HepG2 (cell line): ENCODE results near the gene RREB1. TPM values are rescaled to one million over a fixed set of nuclear protein-coding genes. Genes with fewer than 3 reads are reported as not detected.

ENCODE experiments used
- EEA1 ChIP-seq: sonication (generic); formaldehyde crosslinking; IDR thresholded peaks from 2 replicates; pipeline ENCODE4 v1.5.1; 2020; ENCODE audit warnings: mild to moderate bottlenecking, missing genetic modification reagents, borderline replicate concordance
- ELF3 ChIP-seq: IDR thresholded peaks from 2 replicates; pipeline ENCODE4 v1.6.1; 2016; ENCODE audit warnings: missing genetic modification reagents, missing compliant biosample characterization
- FOXC1 ChIP-seq: sonication (generic); formaldehyde crosslinking; IDR thresholded peaks from 2 replicates; pipeline ENCODE4 v1.8.0; 2022; ENCODE audit warnings: mild to moderate bottlenecking, missing genetic modification reagents, borderline replicate concordance
- GABPB1 ChIP-seq: IDR thresholded peaks from 2 replicates; pipeline ENCODE4 v1.6.1; 2016; ENCODE audit warnings: mild to moderate bottlenecking, missing genetic modification reagents, moderate library complexity, missing compliant biosample characterization
- HMG20B ChIP-seq: conservative IDR thresholded peaks from 2 replicates; pipeline ENCODE4 v1.6.1; 2016; ENCODE audit warnings: missing genetic modification reagents, missing compliant biosample characterization
- PRMT3 ChIP-seq: sonication (generic); formaldehyde crosslinking; IDR thresholded peaks from 2 replicates; pipeline ENCODE4 v1.8.1; 2022; ENCODE audit warnings: low read depth, mild to moderate bottlenecking, moderate library complexity, missing genetic modification reagents, borderline replicate concordance
- RARA ChIP-seq: IDR thresholded peaks from 2 replicates; pipeline ENCODE4 v1.6.1; 2016; ENCODE audit warnings: missing genetic modification reagents, missing compliant biosample characterization
- RXRA ChIP-seq: sonication (generic); formaldehyde crosslinking; IDR thresholded peaks from 2 replicates; pipeline ENCODE4 v1.5.1; 2020; ENCODE audit warnings: missing genetic modification reagents
- ZNF441 ChIP-seq: sonication (generic); formaldehyde crosslinking; IDR thresholded peaks from 2 replicates; pipeline ENCODE4 v1.7.0; 2021; ENCODE audit warnings: missing genetic modification reagents, borderline replicate concordance
- ZNF446 ChIP-seq: sonication (generic); formaldehyde crosslinking; IDR thresholded peaks from 2 replicates; pipeline ENCODE4 v1.5.0; 2020; ENCODE audit warnings: mild to moderate bottlenecking, missing genetic modification reagents
- ZNF556 ChIP-seq: sonication (generic); formaldehyde crosslinking; IDR thresholded peaks from 2 replicates; pipeline ENCODE4 v1.4.0; 2020; ENCODE audit warnings: mild to moderate bottlenecking, missing genetic modification reagents, borderline replicate concordance
- ZNF607 ChIP-seq: sonication (generic); formaldehyde crosslinking; IDR thresholded peaks from 2 replicates; pipeline ENCODE4 v1.5.1; 2020; ENCODE audit warnings: missing genetic modification reagents, mild to moderate bottlenecking, borderline replicate concordance
- polyA plus RNA-seq, 8 experiments: library from polyadenylated mRNA; depleted of rRNA in 3 of 8; stranded (reverse) in 7 of 8; unstranded in 1 of 8; fragments of >200 nt; fragmentation: Illumina TruSeq in 4 of 8; extraction: Trizol in 4 of 8; gene quantifications; 2 replicates each; pipeline versions ENCODE4 v1.2.1 to v1.2.3, GENCODE V29; 2011 to 2016; ENCODE audit warnings: low read depth in 4 of 8, missing spikeins in 1 of 8, mixed read lengths in 1 of 8; ENCODE audit not compliant: insufficient read depth in 1 of 8
- total RNA-seq, 5 experiments: library from RNA; depleted of rRNA; stranded (reverse); fragments of >200 nt; fragmentation: Illumina TruSeq; extraction: Trizol; gene quantifications; 2 replicates each; pipeline ENCODE4 v1.2.3, GENCODE V29; 2016; ENCODE audit warnings: low read depth in 1 of 5
- TF ChIP-seq, protein P1 (sequence below): sonication (generic); formaldehyde crosslinking; IDR thresholded peaks from 2 replicates; pipeline ENCODE4 v1.4.0; 2020; ENCODE audit warnings: missing genetic modification reagents, borderline replicate concordance
- TF ChIP-seq, protein P2 (sequence below): sonication (generic); formaldehyde crosslinking; IDR thresholded peaks from 2 replicates; pipeline ENCODE4 v1.8.1; 2023; ENCODE audit warnings: mild to moderate bottlenecking, missing genetic modification reagents
- TF ChIP-seq, protein P3 (sequence below): IDR thresholded peaks from 2 replicates; pipeline ENCODE4 v1.6.1; 2018; ENCODE audit warnings: missing genetic modification reagents, mild to moderate bottlenecking, missing compliant biosample characterization

Gene RREB1
- total and polyA plus RNA-seq, 2 of the 13 experiments (the other 11 are each of a cell fraction or from before 2014, with no cell fraction given): 6.1 to 23.2 TPM

DNA sequence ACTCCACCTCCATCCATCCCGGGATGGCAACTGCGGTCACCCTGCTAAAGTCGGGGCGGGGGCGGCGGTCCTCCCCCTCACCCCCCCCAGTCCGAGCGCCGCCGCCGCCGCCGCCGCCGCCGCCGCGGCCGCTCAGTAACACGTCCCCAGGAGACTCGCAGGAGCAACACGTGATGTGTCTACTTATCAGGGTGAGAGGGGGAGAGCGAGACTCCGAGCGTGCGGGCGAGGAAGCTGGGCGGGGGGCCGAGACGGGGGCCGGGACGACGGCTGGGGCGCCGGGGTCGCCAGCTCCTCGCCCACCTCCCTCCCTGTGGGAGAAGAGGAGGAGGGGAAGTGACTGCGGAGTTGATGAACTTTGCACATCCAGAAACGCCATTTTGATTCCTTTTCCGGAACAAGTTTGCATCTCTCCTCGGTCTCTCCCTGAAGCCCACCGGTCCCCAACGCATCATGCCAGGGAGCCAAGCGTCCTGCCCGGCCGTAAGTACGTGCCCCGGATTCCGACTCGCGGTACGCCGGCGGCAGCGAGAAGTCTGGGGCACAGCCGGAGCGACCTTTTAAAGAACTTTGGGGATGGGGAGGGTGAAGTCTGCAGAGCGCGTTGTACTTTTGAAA, at the start of gene RREB1 (continued):
- TF ChIP-seq, protein P1, sequence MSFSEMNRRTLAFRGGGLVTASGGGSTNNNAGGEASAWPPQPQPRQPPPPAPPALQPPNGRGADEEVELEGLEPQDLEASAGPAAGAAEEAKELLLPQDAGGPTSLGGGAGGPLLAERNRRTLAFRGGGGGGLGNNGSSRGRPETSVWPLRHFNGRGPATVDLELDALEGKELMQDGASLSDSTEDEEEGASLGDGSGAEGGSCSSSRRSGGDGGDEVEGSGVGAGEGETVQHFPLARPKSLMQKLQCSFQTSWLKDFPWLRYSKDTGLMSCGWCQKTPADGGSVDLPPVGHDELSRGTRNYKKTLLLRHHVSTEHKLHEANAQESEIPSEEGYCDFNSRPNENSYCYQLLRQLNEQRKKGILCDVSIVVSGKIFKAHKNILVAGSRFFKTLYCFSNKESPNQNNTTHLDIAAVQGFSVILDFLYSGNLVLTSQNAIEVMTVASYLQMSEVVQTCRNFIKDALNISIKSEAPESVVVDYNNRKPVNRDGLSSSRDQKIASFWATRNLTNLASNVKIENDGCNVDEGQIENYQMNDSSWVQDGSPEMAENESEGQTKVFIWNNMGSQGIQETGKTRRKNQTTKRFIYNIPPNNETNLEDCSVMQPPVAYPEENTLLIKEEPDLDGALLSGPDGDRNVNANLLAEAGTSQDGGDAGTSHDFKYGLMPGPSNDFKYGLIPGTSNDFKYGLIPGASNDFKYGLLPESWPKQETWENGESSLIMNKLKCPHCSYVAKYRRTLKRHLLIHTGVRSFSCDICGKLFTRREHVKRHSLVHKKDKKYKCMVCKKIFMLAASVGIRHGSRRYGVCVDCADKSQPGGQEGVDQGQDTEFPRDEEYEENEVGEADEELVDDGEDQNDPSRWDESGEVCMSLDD (CRISPR knock-in tag): no peak
- TF ChIP-seq RXRA (CRISPR knock-in tag) (peak; percentile 17; the same call in 1 of the 2 replicates), ZNF556 (CRISPR knock-in tag) (no peak), GABPB1 (peak; percentile 62; the same call in 1 of the 2 replicates), ZNF607 (CRISPR knock-in tag) (peak; percentile 21; the same call in 1 of the 2 replicates), EEA1 (CRISPR knock-in tag) (0 out of 2 replicates have a peak, but pooled peaks have one; percentile 41), RARA (CRISPR knock-in tag) (peak; percentile 40; the same call in 1 of the 2 replicates), FOXC1 (CRISPR knock-in tag) (peak; percentile 22; the same call in 1 of the 2 replicates), PRMT3 (no peak), ZNF446 (CRISPR knock-in tag) (no peak), HMG20B (CRISPR knock-in tag) (no peak; the same call in 1 of the 2 replicates), ZNF441 (CRISPR knock-in tag) (0 out of 2 replicates have a peak, but pooled peaks have one; percentile 35), ELF3 (CRISPR knock-in tag) (0 out of 2 replicates have a peak, but pooled peaks have one; percentile 33)
- TF ChIP-seq, protein P2, sequence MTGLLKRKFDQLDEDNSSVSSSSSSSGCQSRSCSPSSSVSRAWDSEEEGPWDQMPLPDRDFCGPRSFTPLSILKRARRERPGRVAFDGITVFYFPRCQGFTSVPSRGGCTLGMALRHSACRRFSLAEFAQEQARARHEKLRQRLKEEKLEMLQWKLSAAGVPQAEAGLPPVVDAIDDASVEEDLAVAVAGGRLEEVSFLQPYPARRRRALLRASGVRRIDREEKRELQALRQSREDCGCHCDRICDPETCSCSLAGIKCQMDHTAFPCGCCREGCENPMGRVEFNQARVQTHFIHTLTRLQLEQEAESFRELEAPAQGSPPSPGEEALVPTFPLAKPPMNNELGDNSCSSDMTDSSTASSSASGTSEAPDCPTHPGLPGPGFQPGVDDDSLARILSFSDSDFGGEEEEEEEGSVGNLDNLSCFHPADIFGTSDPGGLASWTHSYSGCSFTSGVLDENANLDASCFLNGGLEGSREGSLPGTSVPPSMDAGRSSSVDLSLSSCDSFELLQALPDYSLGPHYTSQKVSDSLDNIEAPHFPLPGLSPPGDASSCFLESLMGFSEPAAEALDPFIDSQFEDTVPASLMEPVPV (CRISPR knock-in tag): 0 out of 2 replicates have a peak, but pooled peaks have one; percentile 5
- TF ChIP-seq, protein P3, sequence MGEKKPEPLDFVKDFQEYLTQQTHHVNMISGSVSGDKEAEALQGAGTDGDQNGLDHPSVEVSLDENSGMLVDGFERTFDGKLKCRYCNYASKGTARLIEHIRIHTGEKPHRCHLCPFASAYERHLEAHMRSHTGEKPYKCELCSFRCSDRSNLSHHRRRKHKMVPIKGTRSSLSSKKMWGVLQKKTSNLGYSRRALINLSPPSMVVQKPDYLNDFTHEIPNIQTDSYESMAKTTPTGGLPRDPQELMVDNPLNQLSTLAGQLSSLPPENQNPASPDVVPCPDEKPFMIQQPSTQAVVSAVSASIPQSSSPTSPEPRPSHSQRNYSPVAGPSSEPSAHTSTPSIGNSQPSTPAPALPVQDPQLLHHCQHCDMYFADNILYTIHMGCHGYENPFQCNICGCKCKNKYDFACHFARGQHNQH (CRISPR knock-in tag): no peak
